Karpas-422 (cell line): Measurements from ENCODE around the gene GNL1. TPM values are rescaled to one million over a fixed set of nuclear protein-coding genes. Genes with fewer than 3 reads are reported as not detected.

ENCODE experiments used
- DNase-seq: peaks from one replicate; pipeline ENCODE4 v3.0.0-alpha.2; 2015
- H2AFZ ChIP-seq: fragments of 200-600 bp; sonication (generic); 2 replicates; pipeline ENCODE4 v1.6.1; 2014; ENCODE audit warnings: antibody characterized with exemption, low read length, mixed read lengths
- H3K27ac ChIP-seq: fragments of 200-600 bp; sonication (generic); 2 replicates; pipeline ENCODE4 v1.5.1; 2014; ENCODE audit warnings: mild to moderate bottlenecking, low read length, moderate library complexity
- H3K27me3 ChIP-seq: fragments of 200-600 bp; sonication (generic); 2 replicates; pipeline ENCODE4 v1.6.1; 2014; ENCODE audit warnings: low read length, mixed read lengths
- H3K36me3 ChIP-seq: fragments of 200-600 bp; sonication (generic); 2 replicates; pipeline ENCODE4 v1.6.1; 2014; ENCODE audit warnings: low read length, mixed read lengths; ENCODE audit not compliant: insufficient read depth
- H3K4me1 ChIP-seq: fragments of 200-600 bp; sonication (generic); 2 replicates; pipeline ENCODE4 v1.6.1; 2014; ENCODE audit warnings: mild to moderate bottlenecking, low read length, mixed read lengths
- H3K4me2 ChIP-seq: fragments of 200-600 bp; sonication (generic); 2 replicates; pipeline ENCODE4 v1.6.1; 2014; ENCODE audit warnings: low read length, low read depth, mild to moderate bottlenecking; ENCODE audit not compliant: poor library complexity, severe bottlenecking
- H3K4me3 ChIP-seq: fragments of 200-600 bp; sonication (generic); 2 replicates; pipeline ENCODE4 v1.5.1; 2014; ENCODE audit warnings: mild to moderate bottlenecking, antibody characterized with exemption, low read length, mixed read lengths
- H3K79me2 ChIP-seq: fragments of 200-600 bp; sonication (generic); 2 replicates; pipeline ENCODE4 v1.6.1; 2014; ENCODE audit warnings: mild to moderate bottlenecking, low read length, mixed read lengths
- H3K9ac ChIP-seq: fragments of 200-600 bp; sonication (generic); 2 replicates; pipeline ENCODE4 v1.6.0; 2014; ENCODE audit warnings: low read length
- H3K9me2 ChIP-seq: fragments of 200-600 bp; sonication (generic), shearing (Covaris generic); replicated peaks from 2 replicates; pipeline ENCODE4 v1.6.0; 2014; ENCODE audit warnings: mild to moderate bottlenecking, low read length, moderate library complexity; ENCODE audit not compliant: insufficient read depth
- H3K9me3 ChIP-seq: fragments of 300-700, 200-600 bp; sonication (generic); 2 replicates; pipeline ENCODE4 v1.6.1; 2014; ENCODE audit warnings: low read length, mixed read lengths
- H4K20me1 ChIP-seq: fragments of 200-600 bp; sonication (generic); 2 replicates; pipeline ENCODE4 v1.6.1; 2014; ENCODE audit warnings: mild to moderate bottlenecking, antibody characterized with exemption, low read length, low read depth; ENCODE audit not compliant: insufficient read depth
- total RNA-seq: library from RNA; depleted of rRNA; stranded (reverse); fragments of >200 nt; shearing (Covaris generic); gene quantifications from 2 replicates; pipeline ENCODE4 v1.2.3, GENCODE V29; 2014; ENCODE audit warnings: low replicate concordance

GNL1 gene
- total RNA-seq, 1 experiment from 2014 or later, result 48.6 TPM

GRCh38 chr6:30562470-30563425, 6.5 kb upstream of the GNL1 start:
- Histone ChIP-seq H3K27ac (no peak overlapping the region), H3K4me3 (no peak overlapping the region), H3K36me3 (peaks cover 11% of the 10 kb centered on the region; the same call in 1 of the 2 replicates), H3K27me3 (no peaks in the 10 kb centered on the region), H2AFZ (no peak overlapping the region), H3K9ac (no peak overlapping the region), H3K4me1 (peaks cover 11% of the 10 kb centered on the region), H3K9me3 (no peaks in the 10 kb centered on the region), H3K9me2 (no peaks in the 10 kb centered on the region), H3K4me2 (no peak overlapping the region), H4K20me1 (peaks cover 8% of the 10 kb centered on the region; the same call in 1 of the 2 replicates), H3K79me2 (peaks cover 18% of the 10 kb centered on the region)
- no peak for DNase-seq

- H4K20me1 ChIP-seq, result peaks cover 8% of the 10 kb centered on the region; the same call in 1 of the 2 replicates
- DNase-seq, result no peak
- H3K9me3 ChIP-seq, result no peaks in the 10 kb centered on the region
- no peak overlapping the region for H3K27ac ChIP-seq
- no peaks in the 10 kb centered on the region for H3K9me2 ChIP-seq
- peaks cover 11% of the 10 kb centered on the region; the same call in 1 of the 2 replicates for H3K36me3 ChIP-seq
- no peaks in the 10 kb centered on the region for H3K27me3 ChIP-seq
- peaks cover 25% of the 10 kb centered on the region for H3K79me2 ChIP-seq
- no peak overlapping the region for H3K9ac ChIP-seq
- peaks cover 11% of the 10 kb centered on the region for H3K4me1 ChIP-seq
- H3K4me2 ChIP-seq, result no peak overlapping the region
- H2AFZ ChIP-seq, result no peak overlapping the region
- no peak overlapping the region for H3K4me3 ChIP-seq
These were observed 4.6 kb upstream of the GNL1 start for GRCh38 chr6:30560930-30561329.

DNA sequence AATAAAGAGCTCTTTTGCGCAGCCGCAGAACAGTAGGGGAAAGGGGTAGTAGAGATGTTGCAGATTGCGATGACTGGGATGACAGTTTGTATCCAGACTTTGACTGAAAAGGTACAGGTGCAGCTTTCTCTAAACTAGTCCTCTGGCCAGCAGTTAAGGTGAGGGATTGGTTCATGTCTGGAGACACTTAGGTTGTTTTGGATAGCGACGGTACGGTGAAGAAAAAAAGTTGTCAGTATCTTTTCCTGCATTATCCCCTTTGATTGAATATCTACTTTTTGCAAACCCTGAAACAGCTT, 1.3 kb upstream of the GNL1 start:
- H3K4me2 ChIP-seq, result peak overlapping the region; percentile 90
- H4K20me1 ChIP-seq, result peaks cover 8% of the 10 kb centered on the region; the same call in 1 of the 2 replicates
- DNase-seq, result peak; percentile 80
- no peaks in the 10 kb centered on the region for H3K27me3 ChIP-seq
- peaks cover 19% of the 10 kb centered on the region for H3K4me1 ChIP-seq
- peak overlapping the region; percentile 95 for H3K9ac ChIP-seq
- H3K27ac ChIP-seq, result peak overlapping the region; percentile 86
- peak overlapping the region; percentile 90 for H3K4me3 ChIP-seq
- no peaks in the 10 kb centered on the region for H3K9me2 ChIP-seq
- H3K36me3 ChIP-seq, result peaks cover 18% of the 10 kb centered on the region
- H2AFZ ChIP-seq, result no peak overlapping the region
- no peaks in the 10 kb centered on the region for H3K9me3 ChIP-seq
- H3K79me2 ChIP-seq, result peaks cover 50% of the 10 kb centered on the region

DNA sequence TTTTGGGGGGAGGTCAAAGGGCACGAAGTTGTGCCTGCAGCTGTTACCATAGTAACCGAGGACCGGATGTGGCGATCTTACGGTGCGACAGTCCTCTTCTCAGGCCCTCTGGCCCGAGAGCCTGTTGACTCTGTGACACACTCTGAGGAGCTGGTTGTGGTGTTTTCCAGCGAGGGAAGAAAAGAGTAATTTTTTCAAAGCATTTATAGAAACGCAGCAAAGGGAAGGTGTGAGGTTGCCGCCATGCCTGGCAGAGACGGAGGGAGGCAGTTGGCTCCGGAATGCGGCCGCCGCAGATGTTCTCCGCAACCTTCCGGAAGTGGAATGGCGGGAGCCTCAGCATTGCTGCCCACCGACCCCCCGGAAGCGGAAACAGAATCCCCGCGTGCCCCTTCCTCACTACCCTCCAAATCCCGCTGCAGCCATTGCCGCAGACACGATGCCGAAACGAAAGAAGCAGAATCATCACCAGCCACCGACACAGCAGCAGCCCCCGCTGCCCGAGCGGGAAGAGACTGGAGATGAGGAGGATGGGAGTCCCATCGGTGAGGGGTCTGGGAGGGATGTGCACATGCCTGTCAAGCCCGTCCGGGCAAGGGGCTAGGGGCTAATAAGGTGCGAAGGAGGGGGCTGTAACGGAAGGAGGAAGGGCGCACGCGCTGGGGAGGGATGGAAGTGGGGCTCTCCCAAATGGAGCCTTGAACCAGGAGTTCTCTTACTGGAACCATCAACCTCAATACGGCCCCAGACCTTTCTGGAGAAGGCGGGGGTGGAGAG, 805 bp upstream of the GNL1 start, which contains the start of gene PRR3:
Gene PRR3, plus strand, starts transcription at position 390 of the 777 bp plus-strand sequence. Its CDS starts 50 bp downstream, at position 440.
- peak within 1 kb of the TSS; percentile 90 for H3K4me3 ChIP-seq
- no peaks in the 10 kb centered on the region for H3K9me3 ChIP-seq
- no peaks in the 10 kb centered on the region for H3K27me3 ChIP-seq
- DNase-seq, result peak; percentile 97
- peak within 1 kb of the TSS; percentile 90 for H3K4me2 ChIP-seq
- H3K4me1 ChIP-seq, result peaks cover 19% of the 10 kb centered on the region
- H3K9ac ChIP-seq, result peak within 1 kb of the TSS; percentile 95
- H4K20me1 ChIP-seq, result peaks cover 8% of the 10 kb centered on the region; the same call in 1 of the 2 replicates
- peak within 1 kb of the TSS; percentile 86 for H3K27ac ChIP-seq
- H3K79me2 ChIP-seq, result peaks cover 50% of the 10 kb centered on the region
- H3K9me2 ChIP-seq, result no peaks in the 10 kb centered on the region
- H2AFZ ChIP-seq, result peak within 1 kb of the TSS; percentile 81
- peaks cover 18% of the 10 kb centered on the region for H3K36me3 ChIP-seq

DNA sequence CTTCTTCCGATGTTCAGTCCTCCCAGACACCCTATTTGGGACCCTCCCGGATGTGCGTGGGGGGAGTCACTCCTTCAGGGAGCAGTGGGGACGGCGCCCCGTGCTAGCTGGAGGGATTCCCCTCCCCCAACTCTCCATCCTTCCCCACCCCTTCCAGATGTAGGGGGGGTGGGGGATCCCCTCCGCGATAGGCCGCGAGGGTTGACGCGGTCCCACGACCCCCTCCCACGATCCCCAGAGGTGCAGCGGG, 548 bp downstream of the GNL1 start:
- peak overlapping the region; percentile 86 for H3K27ac ChIP-seq

DNA sequence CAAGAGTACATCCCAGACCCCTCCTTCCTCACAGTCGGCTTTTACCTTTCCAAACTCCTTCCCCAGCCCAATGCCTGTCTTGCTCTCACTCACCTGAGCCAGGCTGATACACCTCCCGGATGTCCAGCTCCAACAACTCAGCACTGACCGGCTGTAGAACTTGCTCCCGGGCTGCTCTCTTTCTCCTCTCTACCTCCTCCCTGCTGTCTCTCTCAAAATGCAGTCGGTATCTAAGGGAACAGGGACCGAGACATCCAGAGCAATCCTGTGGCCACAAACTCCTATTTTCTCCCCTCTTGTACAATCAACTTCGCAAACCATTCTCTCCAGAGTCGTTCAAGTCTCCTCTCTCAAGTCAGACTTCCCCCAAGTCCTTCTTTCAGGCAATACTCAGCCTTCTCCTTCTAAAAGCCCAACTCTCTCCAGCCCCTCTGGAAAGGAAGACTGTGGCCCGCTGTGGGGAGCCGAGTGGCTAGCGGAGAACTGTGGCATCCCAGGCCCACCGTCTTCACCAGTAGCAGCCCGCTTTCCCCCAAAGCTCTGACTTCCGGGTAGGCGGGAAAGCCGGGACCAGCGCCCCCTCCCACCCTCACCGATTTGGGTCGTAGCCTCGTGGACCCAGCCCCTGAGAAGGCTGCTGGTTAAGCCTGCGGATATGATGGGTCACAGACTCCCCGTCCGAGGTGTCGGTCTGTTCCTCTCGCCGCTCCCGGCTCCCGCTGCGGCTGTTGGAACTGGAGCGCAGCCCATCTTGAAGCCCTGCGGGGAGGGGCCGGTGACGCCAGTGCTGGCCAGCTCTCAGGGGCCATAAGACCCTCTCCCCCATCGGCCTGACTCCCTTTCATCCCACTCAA, 1.1 kb downstream of the GNL1 start:
- H3K9me2 ChIP-seq, result no peaks in the 10 kb centered on the region
- no peaks in the 10 kb centered on the region for H3K27me3 ChIP-seq
- H3K4me3 ChIP-seq, result peak overlapping the region; percentile 90
- peaks cover 22% of the 10 kb centered on the region for H3K36me3 ChIP-seq
- H3K9ac ChIP-seq, result peak overlapping the region; percentile 95
- H3K79me2 ChIP-seq, result peaks cover 50% of the 10 kb centered on the region
- peaks cover 8% of the 10 kb centered on the region; the same call in 1 of the 2 replicates for H4K20me1 ChIP-seq
- no peaks in the 10 kb centered on the region for H3K9me3 ChIP-seq
- peak overlapping the region; percentile 81; the same call in 1 of the 2 replicates for H2AFZ ChIP-seq
- H3K4me2 ChIP-seq, result peak overlapping the region; percentile 90
- H3K27ac ChIP-seq, result peak overlapping the region; percentile 86
- peak; percentile 69 for DNase-seq
- peaks cover 19% of the 10 kb centered on the region for H3K4me1 ChIP-seq

More for the DNA sequence above, 548 bp downstream of the GNL1 start:
- peak overlapping the region; percentile 95 for H3K9ac ChIP-seq
- no peaks in the 10 kb centered on the region for H3K27me3 ChIP-seq
- no peaks in the 10 kb centered on the region for H3K9me3 ChIP-seq
- no peaks in the 10 kb centered on the region for H3K9me2 ChIP-seq
- H3K4me2 ChIP-seq, result peak overlapping the region; percentile 90
- H3K79me2 ChIP-seq, result peaks cover 50% of the 10 kb centered on the region
- H2AFZ ChIP-seq, result peak overlapping the region; percentile 81; the same call in 1 of the 2 replicates
- peak overlapping the region; percentile 90 for H3K4me3 ChIP-seq
- H3K36me3 ChIP-seq, result peaks cover 19% of the 10 kb centered on the region
- peaks cover 8% of the 10 kb centered on the region; the same call in 1 of the 2 replicates for H4K20me1 ChIP-seq
- DNase-seq, result no peak
- peaks cover 19% of the 10 kb centered on the region for H3K4me1 ChIP-seq

DNA sequence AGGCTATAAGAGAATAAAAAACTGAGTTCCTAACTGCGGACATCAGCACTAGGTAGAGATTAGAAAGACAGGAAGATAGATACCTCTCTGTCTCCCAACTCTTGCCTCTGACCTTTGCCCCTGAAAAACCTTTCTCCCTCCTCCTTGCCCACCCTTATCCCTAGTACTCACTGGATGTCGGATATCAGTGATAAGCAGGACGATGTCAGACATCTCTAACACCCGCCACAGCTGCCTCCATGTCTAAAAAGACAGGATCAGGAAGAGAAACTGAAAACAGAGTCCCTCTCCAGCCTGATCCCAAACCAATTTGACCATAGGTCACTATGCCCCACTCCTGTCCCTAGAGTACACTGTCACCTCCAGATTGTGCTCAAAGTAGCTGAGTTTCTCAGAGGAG, 1.9 kb downstream of the GNL1 start:
- Histone ChIP-seq H4K20me1 (peaks cover 8% of the 10 kb centered on the region; the same call in 1 of the 2 replicates), H2AFZ (no peak overlapping the region), H3K4me1 (peaks cover 19% of the 10 kb centered on the region), H3K9me2 (no peaks in the 10 kb centered on the region), H3K27me3 (no peaks in the 10 kb centered on the region), H3K9me3 (no peaks in the 10 kb centered on the region), H3K27ac (no peak overlapping the region), H3K4me3 (peak overlapping the region; percentile 90), H3K4me2 (peak overlapping the region; percentile 90), H3K79me2 (peaks cover 45% of the 10 kb centered on the region), H3K9ac (peak overlapping the region; percentile 95), H3K36me3 (peaks cover 22% of the 10 kb centered on the region)
- no peak for DNase-seq
